Stimulated activated CD8-positive, alpha-beta memory T cell treated with anti-CD3 and anti-CD28 coated beads, Interleukin-15, amount 100 ng/mL, for 24 hours (primary cell): ENCODE measurements around the gene PLA2G4E.

Experiments
- DNase-seq: peaks from one replicate; pipeline ENCODE4 v3.0.0-alpha.2; 2020; ENCODE audit warnings: low read depth

Gene PLA2G4E, protein sequence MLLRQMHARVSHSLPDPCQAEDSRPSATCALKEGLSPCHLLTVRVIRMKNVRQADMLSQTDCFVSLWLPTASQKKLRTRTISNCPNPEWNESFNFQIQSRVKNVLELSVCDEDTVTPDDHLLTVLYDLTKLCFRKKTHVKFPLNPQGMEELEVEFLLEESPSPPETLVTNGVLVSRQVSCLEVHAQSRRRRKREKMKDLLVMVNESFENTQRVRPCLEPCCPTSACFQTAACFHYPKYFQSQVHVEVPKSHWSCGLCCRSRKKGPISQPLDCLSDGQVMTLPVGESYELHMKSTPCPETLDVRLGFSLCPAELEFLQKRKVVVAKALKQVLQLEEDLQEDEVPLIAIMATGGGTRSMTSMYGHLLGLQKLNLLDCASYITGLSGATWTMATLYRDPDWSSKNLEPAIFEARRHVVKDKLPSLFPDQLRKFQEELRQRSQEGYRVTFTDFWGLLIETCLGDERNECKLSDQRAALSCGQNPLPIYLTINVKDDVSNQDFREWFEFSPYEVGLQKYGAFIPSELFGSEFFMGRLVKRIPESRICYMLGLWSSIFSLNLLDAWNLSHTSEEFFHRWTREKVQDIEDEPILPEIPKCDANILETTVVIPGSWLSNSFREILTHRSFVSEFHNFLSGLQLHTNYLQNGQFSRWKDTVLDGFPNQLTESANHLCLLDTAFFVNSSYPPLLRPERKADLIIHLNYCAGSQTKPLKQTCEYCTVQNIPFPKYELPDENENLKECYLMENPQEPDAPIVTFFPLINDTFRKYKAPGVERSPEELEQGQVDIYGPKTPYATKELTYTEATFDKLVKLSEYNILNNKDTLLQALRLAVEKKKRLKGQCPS

DNA sequence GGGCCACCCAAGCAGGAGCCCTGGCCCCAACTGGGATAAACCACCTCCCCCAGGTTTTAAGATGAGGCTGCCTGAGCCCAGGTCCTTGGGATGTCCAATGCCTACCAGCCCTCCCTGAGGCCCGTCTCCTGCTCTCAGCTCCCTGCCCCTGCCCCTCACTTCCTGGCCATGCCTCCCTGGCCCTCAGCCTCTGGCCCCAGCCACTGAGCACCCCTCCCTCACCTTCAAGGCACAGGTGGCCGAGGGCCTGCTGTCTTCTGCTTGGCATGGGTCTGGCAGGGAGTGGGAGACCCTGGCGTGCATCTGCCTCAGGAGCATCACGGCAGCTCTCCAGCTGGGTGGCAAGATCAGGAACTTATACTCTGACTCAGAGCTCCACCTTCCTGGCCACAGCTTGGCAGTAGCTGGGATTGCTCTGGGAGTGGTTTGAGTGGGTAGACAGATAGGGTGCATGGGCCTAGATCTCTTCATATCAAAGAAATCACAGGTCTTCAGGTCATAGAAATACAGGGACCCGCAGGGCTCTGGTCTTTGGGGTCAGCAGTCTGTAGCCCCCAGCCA is at the start of gene PLA2G4E:
Gene PLA2G4E, minus strand, starts transcription at position 330 of the 561 bp plus-strand sequence. Its CDS starts 12 bp downstream, at position 318.
- no peak for DNase-seq

DNA sequence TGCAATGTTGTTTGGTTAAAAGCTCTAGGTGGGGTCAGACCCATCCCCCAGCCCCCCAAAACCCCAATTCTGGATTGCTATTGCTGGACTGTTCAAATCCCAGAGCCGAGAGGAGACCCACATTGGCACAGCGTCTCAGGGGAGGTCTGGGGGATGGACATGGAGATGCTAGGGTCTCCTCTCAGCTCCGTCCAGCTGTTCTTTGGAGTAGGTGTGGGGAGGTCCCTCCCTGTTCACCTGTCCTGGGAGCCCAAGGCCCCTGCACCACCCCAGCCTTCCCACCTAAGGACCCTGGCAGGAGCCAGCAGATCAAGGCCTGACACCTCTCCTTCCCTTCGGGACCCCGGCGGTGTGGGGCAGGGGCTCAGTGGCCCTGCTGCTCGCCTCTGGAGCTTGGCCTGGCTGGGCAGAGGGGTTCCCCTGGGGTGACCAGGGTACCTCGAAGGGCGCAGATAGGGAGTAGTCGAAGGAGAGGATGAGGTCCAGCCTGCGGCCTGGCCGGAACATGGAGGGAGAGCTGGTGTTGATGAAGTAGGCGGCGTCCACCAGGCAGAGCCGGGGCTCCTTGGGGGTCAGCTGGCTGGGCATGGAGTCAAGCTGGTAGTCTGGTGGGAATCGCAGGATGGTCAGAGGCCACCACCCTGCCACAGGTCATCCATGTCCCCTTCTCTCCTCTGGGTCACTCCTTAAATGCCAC is 49.6 kb upstream of the PLA2G4E start:
- DNase-seq, result no peak

DNA sequence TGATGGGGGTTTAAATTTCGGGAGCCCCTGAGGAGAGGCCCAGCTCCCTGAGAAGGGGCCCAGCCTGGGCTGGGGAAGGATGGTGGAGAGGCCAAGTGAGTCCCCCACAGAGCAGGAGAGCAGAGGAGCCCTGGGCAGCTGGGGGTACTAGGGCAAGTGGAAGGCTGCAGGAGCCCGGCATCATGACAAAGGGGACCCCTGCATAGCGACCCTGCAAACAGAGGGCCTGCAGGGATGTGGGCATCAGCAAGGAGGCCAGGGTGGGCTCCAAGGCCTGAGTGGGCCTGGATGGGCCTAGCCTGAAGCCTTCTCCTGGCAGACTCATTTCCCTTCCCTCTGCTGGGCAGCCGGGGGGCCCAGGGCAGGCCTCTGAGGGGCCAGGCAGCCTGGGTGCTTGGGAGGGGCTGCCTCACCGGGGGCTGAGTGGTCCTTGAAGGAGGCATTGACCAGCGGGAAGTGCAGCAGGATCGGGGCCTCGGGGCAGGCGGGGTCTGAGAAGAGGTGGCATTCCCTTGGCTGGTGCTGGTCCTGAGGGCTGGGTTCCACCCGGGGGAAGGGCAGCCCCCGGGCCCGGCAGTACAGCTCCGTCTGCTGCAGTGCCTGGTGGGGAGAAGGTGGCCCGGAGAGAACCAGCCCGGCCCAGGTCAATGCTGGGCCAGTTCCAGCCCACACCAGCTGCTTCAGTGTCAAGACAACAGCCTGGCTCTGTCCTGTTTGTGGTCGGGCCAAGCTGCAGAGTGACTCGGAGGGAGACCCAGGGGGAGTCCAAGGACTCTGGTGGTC is 48.8 kb upstream of the PLA2G4E start:
- no peak for DNase-seq

DNA sequence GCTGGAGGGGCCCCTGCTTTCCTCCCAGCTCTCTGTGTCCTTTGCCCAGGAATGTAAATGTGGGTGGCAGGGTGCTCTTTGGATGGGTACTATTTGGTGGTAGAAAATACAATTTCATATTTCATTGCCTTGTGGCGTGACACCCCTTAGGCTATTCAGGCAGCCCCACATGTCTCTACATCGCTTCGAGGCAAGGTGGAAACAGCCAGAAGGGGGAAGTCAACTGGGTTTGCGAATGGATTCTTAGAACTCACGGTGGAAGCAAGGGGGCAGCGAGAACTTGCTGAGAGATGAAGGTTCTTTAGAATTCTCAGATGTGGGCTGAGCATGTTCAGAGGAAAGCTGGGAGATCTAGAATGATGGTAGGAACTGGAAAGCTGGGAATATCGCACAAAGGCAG is 48.2 kb upstream of the PLA2G4E start:
- DNase-seq, result no peak

DNA sequence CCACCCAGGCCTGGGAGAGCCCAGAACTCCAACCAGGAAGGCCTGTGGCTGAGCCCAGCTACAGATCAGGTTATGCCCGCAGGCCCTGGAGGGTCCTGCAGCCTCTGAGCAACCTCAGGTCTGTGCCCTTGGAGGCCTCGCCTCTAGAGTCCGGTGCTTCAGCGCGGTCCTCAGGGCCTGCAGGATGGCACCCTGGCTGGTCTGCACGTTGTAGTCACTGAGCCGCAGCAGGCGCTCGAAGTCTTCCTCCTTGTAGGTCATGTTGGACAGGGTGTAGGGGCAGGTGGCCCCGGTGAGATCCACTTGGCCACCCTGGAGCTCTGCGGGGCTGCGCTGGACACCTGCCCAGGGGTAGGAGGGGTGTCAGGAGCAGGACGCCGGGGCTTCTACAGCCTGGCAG is 47.8 kb upstream of the PLA2G4E start:
- no peak for DNase-seq

DNA sequence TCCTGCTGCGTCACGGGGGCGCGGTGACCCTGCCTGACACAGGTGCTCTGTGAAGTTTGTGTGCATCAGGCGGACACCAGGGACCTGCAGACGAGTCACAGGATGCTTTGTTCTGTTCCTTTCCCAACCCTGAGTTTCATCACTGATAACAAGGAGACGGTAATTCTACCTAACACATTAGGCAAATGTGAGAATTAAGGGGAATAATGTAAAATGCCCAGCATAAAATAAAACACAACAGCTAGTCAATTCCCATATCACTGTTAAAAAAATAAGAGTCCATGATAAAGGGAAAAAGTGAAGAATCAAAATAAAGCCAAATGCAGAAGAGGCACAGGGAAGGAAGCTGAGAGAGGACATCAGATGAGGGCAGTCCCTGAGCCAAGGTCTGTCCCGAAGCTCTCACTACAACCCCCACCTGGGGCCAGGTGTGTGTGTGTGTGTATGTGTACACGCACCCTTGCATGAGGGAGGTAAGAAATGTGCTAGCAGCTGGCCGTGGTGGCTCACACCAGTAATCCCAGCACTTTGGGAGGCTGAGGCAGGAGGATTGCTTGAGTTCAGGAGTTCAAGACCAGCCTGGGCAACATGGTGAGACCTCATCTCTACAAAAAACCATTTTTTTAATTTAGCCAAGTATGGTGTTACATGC is 46.0 kb upstream of the PLA2G4E start:
- DNase-seq, result no peak

DNA sequence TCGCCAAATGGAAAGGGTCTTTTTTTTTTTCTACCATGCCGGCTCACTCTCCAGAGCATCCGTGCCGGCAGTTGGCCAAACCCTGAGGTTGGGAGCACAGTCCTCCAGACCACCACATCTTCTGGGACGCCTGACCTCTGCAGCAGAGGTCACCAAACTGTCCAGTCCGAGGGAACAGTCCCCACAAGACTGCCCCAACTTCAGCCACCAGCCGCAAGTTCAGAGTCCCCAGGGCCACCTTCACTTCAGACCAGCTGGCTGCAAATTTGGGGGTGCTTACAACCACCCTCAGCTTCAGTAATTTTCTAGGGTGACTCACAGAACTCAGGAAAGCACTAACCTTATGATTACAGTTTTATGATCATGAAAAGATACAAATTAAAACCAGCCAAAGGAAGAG is 44.6 kb upstream of the PLA2G4E start:
- DNase-seq, result no peak

DNA sequence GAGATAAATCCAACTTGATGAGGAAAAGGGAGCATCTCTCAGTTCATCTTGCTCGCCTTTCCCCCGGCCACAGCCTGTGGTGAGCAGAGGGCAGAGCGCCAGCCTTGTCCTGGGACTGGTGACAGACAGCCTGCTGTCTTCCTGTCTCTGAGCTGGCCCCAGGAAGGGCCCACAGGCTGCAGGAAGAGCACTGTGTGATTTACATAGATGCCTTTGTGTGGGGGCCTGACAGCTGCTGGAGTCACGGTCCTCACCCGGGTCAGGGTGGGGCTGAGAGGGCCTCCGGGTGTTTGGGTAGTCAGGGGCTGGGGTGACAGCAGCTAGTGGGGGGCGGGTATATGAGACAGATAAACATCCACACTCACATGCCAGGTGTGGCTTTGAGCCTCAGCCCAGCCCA is 44.2 kb upstream of the PLA2G4E start:
- no peak for DNase-seq

DNA sequence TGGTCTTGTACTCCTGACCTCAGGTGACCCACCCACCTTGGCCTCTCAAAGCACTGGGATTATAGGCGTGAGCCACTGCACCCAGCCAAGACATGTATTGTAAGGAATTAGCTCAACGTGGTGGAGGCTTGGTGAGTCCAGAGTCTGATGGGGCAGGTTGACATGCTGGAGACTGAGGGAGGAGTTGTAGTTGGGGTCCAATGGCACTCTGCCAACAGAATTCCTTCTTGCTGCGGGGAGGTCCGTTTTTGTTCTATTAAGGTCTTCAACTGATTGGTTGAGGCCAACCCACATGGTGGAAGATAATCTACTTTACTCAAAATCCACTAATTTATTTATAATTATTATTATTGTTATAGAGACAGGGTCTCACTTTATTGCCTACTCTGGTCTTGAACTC is 43.4 kb upstream of the PLA2G4E start:
- no peak for DNase-seq

DNA sequence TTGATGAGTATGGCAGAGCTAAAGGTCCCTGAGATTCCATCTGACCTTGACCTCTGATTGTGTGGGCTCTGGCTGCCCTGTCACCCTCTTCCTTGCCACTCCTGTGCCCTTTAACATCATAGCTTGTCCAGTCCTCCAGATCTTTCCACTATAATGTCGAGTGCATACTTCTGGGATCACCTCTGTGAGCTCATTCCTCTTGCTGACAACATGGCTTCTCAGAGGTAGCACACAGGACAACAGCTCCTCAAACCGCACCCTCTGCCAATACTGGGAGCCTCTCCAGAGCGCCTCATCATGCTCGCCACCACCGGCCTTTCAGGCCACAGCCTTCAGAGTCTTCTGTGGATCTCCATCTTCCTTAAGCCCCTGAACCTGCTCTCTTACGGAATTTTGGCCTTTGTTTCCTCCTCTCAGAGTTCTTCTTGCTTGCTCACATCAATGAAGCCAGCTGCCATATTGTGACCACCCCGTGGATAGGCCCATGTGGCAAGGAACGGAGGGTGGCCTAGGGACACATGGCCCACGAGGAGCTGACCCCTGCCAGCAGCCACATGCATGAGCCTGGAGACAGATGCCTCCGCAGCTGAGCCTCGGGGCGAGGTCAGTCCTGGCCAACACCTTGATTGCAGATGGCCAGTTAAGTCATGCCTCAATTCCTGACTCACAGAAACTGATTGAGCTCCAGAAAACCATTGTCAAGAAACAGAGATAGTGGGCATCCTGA is 42.4 kb upstream of the PLA2G4E start:
- no peak for DNase-seq

DNA sequence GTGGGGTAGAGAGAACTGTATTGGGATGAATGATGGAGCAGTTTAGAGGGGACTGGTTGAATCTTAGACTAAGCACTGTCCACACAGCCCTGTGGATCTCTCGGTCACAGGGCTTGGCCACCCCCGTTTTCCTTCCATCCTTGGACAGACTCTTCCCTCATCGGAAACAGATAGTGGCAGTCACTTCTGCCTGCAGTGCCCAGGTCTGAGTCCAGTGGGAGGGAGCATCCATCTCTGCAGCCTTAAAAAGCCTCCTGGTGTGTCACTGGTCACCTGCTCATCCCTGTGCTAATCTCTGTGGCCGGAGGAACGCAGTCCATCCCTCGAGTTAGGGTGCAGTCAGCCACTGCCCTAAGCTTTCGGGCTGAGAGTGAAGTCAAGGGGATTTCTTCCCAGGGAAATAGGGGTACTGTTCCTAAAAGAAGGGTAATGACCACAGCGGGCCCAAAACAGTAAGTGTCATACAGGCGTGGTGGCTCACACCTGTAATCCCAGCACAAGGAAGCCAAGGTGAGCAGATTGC is 41.5 kb upstream of the PLA2G4E start:
- no peak for DNase-seq

DNA sequence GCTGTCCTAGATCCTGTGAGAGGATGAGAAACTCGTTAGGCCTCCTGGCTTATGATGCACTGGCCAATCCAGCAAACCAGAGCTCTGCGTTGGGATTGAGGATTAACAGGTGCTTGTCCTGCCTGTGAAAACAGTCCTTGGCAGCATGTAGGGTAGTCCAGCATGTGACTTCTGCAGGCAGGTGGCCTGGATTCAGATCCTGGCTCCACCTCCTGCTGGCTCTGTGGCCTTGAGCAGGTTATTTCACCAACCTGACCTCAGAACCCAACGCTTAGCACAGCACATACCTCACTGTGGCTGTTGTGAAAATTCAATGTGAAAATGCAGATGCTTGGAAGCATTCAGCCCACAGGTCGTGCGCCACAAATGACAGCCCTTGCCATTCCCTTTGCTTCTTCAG is 40.0 kb upstream of the PLA2G4E start:
- no peak for DNase-seq

DNA sequence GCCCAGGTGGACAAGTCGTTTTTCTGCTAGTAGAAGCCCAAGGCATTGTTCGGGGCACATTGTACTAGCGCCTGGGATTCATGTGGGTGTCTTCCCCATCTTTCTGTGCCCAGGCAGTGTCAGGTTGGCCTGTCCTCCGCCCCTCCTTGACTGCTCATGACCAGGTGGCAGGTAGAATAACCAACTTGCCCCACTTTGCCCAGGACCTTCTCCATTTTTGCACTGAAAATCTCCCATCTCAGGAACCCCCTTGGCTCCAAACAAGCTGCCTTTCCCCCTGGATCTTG is 39.6 kb upstream of the PLA2G4E start:
- no peak for DNase-seq

DNA sequence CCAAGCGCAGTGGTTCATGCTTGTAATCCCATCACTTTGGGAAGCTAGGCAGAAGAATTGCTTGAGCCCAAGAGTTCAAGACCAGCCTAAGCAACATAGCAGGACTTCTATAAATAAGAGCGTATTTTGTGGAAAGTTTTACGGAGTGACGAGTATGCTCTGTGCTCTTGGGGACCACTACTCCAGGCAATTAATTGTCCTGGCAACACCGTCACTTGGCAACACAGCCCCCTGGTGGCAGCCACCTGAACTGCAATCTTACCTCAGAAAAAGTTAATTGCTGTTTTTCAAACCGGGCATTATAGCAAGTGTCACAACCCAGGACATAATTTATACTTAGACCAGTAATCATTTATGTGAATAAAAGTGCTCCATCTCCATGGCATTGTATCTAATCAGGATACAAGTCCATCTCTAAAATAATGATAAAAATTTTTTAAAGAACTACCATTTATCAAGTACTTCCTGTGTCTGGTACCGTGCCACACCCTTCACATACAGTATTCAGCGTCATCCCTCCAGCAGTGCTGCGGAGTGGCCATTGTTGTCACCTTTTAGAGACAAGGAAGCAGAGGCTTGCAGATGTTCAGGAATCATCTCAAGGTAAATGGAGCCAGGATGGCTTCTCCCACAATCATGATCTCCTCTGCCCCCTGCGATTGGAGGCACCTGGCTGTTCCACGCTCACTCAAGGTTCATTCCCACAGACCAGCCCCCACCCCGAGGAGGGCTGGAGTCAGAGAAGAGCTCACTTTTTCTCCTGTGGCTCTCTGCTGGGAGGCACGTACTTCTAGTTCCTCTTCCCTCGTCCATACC is 39.0 kb upstream of the PLA2G4E start:
- peak; percentile 64 for DNase-seq

DNA sequence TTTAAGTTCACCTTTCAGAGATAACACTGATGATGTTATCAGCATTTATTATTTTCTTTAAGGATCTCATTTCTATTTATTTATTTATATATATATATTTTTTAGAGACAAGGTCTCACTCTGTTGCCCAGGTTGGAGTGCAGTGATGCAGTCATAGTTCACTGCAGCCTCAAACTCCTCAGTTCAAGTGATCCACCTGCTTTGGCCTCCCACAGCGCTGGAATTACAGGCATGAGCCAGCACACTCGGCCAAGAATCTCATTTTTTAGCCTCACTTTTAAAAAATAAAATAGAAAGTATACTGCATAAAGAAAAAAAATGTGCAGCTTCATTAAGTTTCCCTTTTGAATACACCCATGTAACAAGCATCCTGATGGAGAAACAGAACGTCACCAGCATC is 37.9 kb upstream of the PLA2G4E start:
- no peak for DNase-seq

DNA sequence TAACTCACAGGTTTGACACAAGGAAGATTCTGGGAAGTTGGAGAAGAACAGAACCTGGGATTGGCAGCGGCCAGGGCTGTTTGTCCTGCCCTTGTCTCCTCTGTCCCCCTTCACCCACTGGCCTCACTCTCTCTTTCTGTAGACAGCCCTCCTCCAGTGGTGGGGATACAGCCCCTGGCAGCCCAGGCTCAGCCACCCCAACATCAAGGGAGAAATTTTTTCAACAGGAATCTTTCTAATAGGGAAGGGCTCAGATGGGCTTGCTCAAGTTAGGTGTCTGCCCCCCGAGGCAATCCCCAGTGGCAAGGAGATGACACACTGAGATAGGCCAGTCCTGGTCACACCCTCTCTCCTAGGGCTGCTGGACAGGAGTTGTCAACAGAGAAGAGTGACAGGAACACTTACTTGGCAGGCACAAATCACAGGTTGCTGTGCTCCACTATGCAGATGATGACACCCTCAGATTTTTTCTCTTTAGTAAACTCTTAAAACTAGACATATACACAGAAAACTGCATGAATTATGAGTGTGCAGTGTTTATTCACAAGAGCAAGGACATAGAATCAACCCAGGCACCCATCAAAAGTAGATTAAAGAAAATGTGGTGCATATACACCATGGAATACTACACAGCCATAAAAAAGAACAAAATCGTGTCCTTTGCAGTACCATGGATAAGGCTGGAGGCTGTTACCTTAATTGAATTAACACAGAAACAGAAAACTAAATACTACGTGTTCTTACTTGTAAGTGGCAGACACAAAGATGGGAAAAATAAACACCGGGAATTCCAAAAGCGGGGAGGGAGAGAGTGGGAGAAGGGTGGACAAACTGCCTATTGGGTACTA is 37.2 kb upstream of the PLA2G4E start:
- no peak for DNase-seq

DNA sequence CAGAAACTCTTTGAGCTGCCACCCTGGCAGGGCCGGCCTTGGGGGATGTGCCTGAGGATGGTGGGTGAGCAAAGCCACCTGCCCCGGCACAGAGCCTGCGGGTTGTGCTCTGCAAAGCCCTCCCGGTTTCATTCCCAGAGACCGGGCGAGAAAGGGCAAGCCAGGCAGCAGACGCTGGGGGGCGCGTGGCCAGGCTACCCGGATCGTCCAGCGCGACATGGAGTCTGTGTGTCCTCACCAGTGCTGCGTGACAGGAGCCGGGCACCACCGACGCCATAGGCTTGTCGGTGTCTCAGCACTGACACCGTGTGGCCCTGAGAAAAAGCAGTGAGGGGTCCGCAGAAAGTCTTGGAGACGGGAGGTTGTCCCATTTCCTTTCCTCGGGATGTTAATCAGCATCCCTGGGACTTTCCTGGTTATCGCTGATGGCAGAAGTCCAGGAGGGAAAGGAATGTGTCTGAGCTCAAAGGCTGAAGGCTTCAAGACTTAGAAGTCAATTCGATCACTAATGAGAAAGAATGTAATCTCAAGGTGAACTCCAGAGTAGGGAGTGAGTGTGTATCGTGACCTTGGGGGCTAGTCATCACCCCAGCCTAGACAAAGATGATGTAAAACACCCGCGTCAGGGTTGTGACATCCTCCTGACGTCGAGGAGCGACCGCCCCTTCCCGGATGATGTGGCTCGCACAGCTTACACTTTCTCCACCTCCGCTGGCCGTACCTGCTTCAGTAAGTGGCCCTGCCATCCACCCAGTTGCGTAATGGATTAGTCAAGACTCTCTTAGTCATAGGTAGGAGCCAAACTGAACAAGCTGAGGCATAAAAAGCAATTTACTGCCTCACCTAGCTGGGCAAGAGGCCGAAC is 36.3 kb upstream of the PLA2G4E start:
- DNase-seq, result no peak

DNA sequence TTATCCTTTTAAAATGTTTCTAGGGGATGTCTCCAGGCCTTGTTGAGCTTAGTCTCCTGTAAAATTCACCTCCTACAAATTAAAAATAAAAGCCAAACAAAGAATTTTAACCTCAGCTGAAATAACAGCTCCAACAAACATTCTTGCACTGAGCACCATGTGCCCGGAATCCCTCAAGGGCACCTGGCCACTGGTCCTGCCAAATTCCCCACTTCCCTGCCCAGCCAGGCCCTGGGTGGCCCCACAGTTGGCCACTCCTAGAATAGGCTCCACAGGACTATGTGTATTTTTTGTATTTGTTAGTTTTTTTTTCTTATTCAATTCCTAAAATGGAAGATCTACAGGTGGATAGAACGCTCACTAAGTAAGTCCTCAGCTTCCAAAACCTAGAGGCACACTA is 33.1 kb upstream of the PLA2G4E start:
- no peak for DNase-seq
